ENCODE results near the gene ACTG1. TPM values are rescaled to one million over a fixed set of nuclear protein-coding genes. Genes with fewer than 3 reads are reported as not detected.

ACTG1 gene
- total and polyA plus RNA-seq, 2 donors (not counting 1 experiment from before 2014, with no cell fraction given) = 803 to 1,677 TPM

DNA sequence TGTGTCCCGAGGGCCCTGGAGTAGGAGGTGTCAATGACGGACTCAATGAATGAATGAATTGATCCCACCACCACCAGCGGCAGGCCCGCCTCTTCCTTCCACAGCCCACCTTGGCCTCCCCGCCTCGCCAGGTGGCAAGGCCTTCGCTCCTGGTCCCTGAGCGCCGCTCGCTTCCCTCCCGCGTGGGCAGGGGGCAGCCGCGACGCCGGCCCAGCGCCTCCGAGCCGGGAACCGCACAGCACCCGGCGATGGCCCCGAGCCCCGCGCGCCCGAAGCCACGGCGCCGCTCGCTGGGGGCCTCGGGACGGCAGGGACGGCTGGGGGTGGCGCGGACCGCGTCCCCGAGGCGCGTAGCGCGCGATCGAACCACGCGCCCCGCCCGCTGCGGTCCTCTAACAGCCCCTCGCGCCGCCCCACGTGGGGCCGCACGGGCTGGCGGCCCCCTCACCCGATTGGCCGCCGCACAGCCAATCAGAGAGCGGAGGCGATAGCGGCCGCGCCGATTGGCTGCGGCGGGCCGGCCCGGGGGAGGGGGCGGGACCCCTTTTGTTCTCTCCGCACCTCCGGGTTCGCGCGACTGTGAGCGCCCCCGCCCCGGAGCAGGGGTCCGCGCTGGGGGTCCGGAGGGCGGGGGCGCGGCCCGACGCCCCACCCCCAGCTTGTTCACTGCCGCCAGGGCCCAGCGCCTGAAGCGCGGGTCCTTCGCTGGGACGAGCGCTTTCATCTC, 31.4 kb downstream of the ACTG1 start:
- H3K4me1 Mint-ChIP-seq = peaks cover 24% of the 10 kb centered on the region
- peaks cover 11% of the 10 kb centered on the region for H3K27me3 Mint-ChIP-seq
- intact Hi-C loops (cut with micrococcal nuclease) = loop anchor here (10.0 kb wide), 1 partner anchor 124 kb away; no protein-coding TSS in a partner anchor
- peak overlapping the region; percentile 27 to 58 (median 49) for H3K4me3 ChIP-seq (ENCODE audit: control extremely low read depth in 1 of 5, extremely low read depth in 1 of 5, insufficient read depth in 1 of 5, low read depth in 2 of 5, low read length in 4 of 5)
- peaks cover 0 to 17% (median 0%) of the 10 kb centered on the region in 3 donors for H3K9me3 ChIP-seq (ENCODE audit: control extremely low read depth in 1 of 3, control insufficient read depth in 2 of 3, insufficient read depth in 1 of 3, low read length in 2 of 3)
- H4K20me1 ChIP-seq (ENCODE audit: control insufficient read depth, insufficient read depth, low read length, poor library complexity, severe bottlenecking) = no peaks in the 10 kb centered on the region
- TF ChIP-seq, protein P1, sequence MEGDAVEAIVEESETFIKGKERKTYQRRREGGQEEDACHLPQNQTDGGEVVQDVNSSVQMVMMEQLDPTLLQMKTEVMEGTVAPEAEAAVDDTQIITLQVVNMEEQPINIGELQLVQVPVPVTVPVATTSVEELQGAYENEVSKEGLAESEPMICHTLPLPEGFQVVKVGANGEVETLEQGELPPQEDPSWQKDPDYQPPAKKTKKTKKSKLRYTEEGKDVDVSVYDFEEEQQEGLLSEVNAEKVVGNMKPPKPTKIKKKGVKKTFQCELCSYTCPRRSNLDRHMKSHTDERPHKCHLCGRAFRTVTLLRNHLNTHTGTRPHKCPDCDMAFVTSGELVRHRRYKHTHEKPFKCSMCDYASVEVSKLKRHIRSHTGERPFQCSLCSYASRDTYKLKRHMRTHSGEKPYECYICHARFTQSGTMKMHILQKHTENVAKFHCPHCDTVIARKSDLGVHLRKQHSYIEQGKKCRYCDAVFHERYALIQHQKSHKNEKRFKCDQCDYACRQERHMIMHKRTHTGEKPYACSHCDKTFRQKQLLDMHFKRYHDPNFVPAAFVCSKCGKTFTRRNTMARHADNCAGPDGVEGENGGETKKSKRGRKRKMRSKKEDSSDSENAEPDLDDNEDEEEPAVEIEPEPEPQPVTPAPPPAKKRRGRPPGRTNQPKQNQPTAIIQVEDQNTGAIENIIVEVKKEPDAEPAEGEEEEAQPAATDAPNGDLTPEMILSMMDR (IDR thresholded peaks at IDR 0.05) = no peak
- TF ChIP-seq EZH2 (IDR thresholded peaks at IDR 0.05; ENCODE audit: borderline replicate concordance, insufficient read depth, low read depth, low read length, poor library complexity, severe bottlenecking) = no peak
- H3K27ac ChIP-seq (ENCODE audit: low read length in 2 of 2) = peak overlapping the region in 1 of 2 donors; percentile 7
- H3K27me3 ChIP-seq (replicated peaks in 1 of 4; ENCODE audit: control extremely low read depth in 1 of 4, control insufficient read depth in 3 of 4, insufficient read depth in 4 of 4, low read length in 3 of 4) = peaks cover 0 to 24% (median 12%) of the 10 kb centered on the region in 4 experiments
- ChIA-PET CTCF (interaction anchor here (0.6 to 4.7 kb wide), 3 partner anchors 120 to 189 kb away, joined by 3 to 58 read pairs (median 3); no protein-coding TSS in a partner anchor), POLR2A (interaction anchor here (0.6 kb wide), 1 partner anchor 1684 kb away, joined by 3 read pairs; the partner anchor contains the start of gene CBX8)
- H3K9me3 Mint-ChIP-seq (ENCODE audit: insufficient read depth) = no peaks in the 10 kb centered on the region
- peak overlapping the region; percentile 2 for H3K27ac Mint-ChIP-seq
- ATAC-seq (ENCODE audit: low read depth) = peak; percentile 34
- peak overlapping the region; percentile 45 for H3K9ac ChIP-seq (ENCODE audit: low read length)
- DNase-seq = peak; percentile 85
- peak overlapping the region; percentile 58 for H2AFZ ChIP-seq (ENCODE audit: insufficient read depth, low read depth, low read length, poor library complexity, severe bottlenecking)
- H3K4me3 Mint-ChIP-seq = peak overlapping the region; percentile 82
- peak overlapping the region; percentile 100 for H3K4me2 ChIP-seq (replicated peaks; ENCODE audit: low read depth, low read length, poor library complexity, severe bottlenecking)
- H3K36me3 ChIP-seq (replicated peaks in 1 of 2; ENCODE audit: control extremely low read depth in 1 of 2, control insufficient read depth in 1 of 2, extremely low read depth in 1 of 2, insufficient read depth in 2 of 2, low read length in 1 of 2) = no peaks in the 10 kb centered on the region
- no peaks in the 10 kb centered on the region for H3K79me2 ChIP-seq (ENCODE audit: control insufficient read depth, insufficient read depth, low read length)
- H3K4me1 ChIP-seq (ENCODE audit: control insufficient read depth in 2 of 2, insufficient read depth in 2 of 2, low read length in 2 of 2) = peaks cover 38 to 40% of the 10 kb centered on the region in 2 donors
- 5% methylated on average over 88 of the region's 94 CpGs for WGBS (ENCODE audit: insufficient coverage)

All from B cell (primary cell).